HG03064 (cell line): ENCODE data around the gene CDCA4.

Experiments
- ATAC-seq: cut with Tn5 transposase; IDR thresholded peaks from one replicate; pipeline ENCODE4 v1.9.1; 2021; ENCODE audit warnings: low read depth; ENCODE audit not compliant: unreplicated experiment

CDCA4 gene

GRCh38 chr14:104993808-104994591, 26.9 kb downstream of the CDCA4 start:
- no peak for ATAC-seq

- ATAC-seq = no peak
These were observed 27.6 kb downstream of the CDCA4 start for GRCh38 chr14:104993306-104993705.

- no peak for ATAC-seq
These were observed 28.4 kb downstream of the CDCA4 start for GRCh38 chr14:104992501-104992900.

GRCh38 chr14:104991896-104992230, 29.0 kb downstream of the CDCA4 start:
- no peak for ATAC-seq

- no peak for ATAC-seq
These were observed 31.0 kb downstream of the CDCA4 start for GRCh38 chr14:104989951-104990303.

DNA sequence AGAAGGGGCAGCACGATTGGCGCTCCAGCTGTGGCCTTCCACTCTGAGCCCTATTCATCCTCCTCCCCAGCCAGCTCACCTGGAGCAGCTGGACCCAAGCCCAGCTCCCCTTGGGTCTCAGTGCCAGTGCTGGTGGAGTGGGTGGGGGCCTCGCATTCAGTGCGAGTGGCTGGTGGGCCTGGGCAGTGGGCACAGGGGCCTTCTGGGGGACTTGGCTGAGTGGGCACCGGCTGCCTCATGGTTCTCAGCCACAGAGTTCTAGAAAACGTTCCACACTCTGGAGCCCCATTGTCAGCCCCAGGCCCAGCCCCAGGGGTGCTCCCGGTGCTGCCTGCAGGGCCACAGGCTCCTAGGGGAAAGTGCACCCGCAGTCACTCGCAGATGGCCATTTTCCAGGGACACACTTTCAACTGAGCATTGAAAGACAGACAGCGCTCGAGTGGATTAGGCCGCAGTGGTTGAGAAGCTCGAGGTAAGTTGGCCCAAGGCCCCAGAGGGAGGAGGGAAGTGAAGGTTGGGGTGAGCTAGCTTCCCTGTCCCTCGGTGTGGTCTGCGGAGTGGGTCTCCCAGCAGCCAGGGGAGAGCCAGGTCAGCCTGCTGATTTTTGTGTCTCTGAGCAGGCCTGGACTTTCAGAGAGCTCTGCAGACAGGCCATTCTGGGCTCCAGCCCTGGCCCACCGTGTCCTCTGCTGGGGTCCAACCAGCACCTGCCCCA, 31.5 kb downstream of the CDCA4 start:
- no peak for ATAC-seq

DNA sequence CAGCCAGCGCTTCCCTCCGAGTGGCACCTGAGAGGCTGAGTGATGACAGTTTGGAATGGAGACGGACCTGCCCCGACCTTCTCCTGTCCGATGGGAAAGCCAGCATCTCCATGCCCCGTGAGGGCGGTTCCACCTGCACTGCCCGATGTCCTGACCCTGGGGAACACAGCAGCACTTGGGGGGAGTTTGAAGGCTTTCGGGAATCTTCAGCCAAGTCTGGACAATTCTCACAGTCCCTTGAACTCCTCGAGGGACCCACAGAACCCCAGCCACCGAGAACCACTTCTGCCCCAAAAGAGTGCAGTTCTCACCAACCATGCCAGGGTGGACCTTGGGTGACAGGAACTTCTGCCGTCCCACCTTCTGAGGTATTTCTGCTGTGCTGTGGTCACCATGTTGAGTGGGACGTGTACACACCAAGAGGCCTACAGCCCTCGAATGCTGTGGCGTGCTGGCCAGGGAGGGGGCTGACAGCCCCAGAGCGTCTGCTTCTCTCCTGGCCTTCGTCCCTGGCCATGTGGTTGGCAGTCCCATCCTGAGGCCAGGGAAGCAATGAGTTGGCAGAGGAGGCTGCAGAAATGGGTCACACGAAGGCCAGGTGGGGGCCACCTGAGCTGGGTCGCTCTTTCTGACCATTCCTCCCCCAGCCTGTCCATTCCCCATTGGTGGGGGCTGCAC, 34.3 kb downstream of the CDCA4 start:
- no peak for ATAC-seq

DNA sequence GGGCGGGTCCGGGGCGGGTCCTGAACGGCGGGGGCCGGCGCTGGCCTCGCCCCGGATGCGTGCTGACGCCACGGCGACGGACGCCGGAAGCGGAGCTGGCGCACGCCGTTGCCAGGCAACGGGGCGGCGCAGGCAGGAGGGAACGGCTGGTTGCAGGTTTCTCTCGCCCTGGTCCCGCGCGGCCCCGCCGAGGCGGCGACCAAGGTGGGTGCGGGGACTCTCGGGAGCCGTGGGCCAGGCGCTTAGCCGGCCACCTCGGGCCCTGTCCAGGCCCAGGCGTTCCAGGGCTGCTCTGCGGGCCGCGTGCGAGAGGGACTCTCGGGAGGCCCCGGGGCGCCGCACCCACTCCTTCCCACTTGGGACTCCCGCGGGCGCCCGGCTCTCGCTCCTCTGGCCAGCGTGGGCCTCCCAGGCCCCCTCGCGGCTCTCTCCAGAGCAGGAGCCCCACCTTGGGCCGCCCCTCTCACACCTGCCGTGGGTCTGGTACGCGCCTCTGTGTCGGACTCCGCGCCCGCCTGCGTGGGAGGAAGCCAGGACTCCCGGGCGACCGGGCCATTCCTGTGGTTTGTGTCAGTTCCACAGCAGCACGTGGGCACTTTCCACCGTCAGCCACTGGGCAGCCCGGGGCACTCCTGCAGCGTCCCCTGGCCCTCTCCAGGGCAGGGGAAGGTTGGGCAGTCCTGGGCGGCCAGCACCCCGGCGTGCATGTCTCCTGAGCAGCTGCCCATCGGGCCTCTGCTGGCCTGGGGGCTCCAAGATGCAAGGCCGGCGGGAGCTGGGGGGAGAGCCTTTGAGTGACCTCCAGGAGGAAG, 35.0 kb downstream of the CDCA4 start, which contains the start of gene CLBA1:
CLBA1 (plus strand) TSS at position 114 of the 812 bp plus-strand sequence; CDS start at position 758, 644 bp downstream.
- ATAC-seq = peak; percentile 94

- ATAC-seq = no peak
These were observed 36.6 kb downstream of the CDCA4 start for GRCh38 chr14:104984056-104984894.

DNA sequence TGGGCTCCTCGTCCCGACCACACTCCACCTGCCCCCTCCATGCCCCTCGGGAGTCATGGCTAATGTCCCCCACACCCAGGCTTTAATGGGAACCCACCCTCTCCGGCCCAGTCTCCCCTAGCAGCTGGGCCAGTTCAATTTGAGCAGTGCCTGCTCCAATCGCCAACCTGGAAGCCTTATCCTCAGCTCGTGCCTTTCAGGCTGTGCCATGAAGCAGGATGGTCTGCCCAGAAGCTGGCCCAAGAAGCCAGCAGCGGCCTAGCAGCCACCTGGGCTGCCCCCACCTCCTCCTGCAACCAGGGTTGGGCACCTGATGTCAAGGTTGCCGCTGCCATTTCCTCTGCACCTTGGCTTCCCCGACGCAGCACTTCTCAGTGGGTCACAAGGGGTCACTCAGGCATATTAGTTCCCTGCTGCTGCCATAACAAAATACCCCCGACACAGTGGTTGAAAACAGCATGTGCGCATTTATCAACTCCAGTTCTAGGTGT, 37.6 kb downstream of the CDCA4 start:
- no peak for ATAC-seq

GRCh38 chr14:104982548-104983230, 38.2 kb downstream of the CDCA4 start:
- no peak for ATAC-seq

DNA sequence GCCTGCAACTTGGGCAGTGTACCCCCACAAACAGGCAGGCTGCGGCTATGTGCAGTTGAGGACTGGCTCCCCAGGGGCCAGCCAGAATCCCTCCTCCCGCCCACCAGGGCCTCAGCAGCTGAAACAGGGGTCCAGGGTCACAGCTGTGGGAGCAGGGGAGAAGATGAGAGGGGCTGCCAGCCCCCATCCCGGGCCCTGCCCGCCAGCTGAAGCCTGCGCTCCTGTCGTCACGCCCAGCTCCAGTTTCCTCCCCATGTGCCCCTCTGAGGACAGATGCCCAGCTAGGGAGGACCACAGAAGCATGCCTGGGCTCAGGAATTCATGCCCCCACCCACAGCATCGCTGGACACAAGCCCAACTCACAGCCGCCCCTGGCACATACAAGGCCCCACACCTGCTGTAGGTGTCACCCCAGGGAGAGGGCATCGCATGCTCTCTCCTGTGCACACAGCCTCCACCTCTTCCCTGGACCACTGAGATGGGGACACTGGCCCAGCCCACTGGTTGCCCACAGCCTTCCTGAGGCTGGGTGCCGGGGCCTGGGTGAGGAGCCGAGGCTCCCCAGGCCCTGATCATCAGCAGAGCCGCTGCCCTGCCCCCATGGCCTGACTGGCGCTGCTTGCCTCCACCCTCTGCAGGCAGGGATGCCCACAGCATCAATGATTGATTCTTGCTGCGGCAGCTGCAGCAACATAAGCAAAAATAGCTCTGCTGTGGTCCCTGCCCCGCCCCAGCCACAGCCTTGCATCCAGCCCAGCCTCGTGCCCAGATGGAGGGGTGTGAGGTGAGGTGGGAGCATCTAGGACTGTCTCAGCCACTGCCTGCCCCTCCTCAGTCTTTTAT, 39.0 kb downstream of the CDCA4 start:
- no peak for ATAC-seq

DNA sequence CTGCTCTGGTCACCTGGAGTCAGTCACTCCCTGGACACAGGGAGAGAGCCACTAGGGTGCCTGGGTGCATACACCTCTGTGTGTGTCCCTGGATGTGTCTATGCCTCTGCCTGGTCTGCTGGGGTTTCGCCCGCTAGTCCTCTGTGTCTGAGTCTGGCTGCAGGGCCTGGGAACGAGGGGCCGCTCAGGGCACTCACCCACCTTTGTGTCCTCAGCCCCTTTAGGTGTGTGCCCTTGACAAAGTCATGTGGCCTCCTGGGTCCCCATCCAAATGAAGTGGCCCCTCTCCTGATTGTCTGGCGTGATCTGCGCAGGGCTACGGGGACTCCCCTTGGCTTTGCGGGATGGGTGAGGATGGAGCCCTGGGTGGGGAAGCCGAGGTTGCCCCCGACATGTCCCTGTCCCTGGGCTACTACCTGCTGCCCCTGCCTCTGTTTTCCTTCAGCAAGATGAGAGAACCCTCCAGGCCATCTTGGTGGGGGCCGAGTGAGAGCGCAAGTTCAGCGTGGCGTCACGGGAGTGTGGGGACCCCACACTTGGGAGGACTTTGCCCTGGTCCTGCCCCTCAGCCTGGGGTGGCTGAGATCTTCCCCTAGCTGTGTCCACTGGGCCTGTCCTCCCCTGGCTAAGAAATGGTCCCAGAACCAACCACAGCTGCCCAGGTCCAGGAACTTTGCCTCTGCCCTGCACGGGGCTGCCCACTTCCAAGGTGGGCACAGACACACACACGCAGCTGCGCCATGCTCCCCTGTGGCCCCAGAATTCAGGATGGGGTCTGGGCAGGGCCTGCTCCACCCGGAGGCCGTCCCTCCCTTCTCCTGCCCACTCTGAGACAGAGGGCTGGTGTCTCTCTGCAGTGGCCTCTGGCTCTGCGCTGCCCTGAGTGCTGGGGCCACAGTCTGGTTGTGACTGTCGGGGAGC, 40.0 kb downstream of the CDCA4 start:
- no peak for ATAC-seq

DNA sequence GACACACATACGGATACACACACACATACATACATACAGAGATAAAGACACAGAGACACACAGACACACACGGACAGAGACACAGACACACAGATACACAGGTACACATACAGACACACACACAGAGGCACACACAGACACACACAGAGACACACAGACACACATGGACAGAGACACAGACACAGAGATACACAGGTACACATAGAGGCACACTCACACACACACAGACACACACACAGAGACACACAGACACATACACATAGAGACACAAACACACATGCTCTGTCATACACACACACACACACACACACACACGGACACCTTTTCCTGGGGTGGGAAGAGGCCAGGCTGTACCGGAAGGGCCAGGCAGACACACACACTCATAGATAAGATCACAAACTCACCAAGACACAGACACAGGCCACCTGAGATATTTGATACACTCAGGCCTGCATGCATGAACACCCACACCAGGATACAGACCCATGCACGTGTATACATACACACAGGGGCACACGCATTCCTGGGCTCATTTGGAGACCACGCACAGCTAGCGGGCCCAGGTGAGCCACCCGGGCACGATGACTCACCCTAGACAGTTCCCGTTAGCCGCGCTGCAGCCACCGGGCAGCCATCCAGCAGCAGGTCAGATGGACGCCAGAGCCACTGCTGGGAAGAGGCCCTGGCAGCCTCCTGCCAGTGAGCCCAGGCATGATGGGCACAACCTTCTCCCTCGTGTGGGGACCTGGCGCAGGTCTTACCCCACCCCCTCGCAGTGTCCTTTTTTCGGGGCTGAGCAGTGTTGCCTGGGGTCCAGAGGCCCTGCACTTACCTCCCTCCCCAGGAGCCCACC, 40.9 kb downstream of the CDCA4 start:
- ATAC-seq = no peak

- no peak for ATAC-seq
These were observed 41.9 kb downstream of the CDCA4 start for GRCh38 chr14:104978746-104979691.
